CMK (cell line): Measurements from ENCODE around the gene SNAPC4.

Experiments
- DNase-seq: peaks from one replicate; pipeline ENCODE4 v3.0.0-alpha.2; 2010; ENCODE audit warnings: low read depth

SNAPC4 gene

GRCh38 chr9:136389396-136389795, 10.6 kb downstream of the SNAPC4 start:
- no peak for DNase-seq

GRCh38 chr9:136387217-136387616, 12.8 kb downstream of the SNAPC4 start:
- DNase-seq = no peak

GRCh38 chr9:136386018-136386417, 14.0 kb downstream of the SNAPC4 start:
- no peak for DNase-seq

GRCh38 chr9:136385015-136385414, 15.0 kb downstream of the SNAPC4 start:
- no peak for DNase-seq

- no peak for DNase-seq
Measured at GRCh38 chr9:136383436-136383835, 16.5 kb downstream of the SNAPC4 start.

GRCh38 chr9:136381966-136382513, 17.9 kb downstream of the SNAPC4 start:
- DNase-seq = no peak

- DNase-seq = no peak
Measured at GRCh38 chr9:136381311-136381710, 18.7 kb downstream of the SNAPC4 start.

GRCh38 chr9:136380381-136380780, 19.6 kb downstream of the SNAPC4 start:
- no peak for DNase-seq

- DNase-seq = no peak
Measured at GRCh38 chr9:136379891-136380290, 20.1 kb downstream of the SNAPC4 start.

GRCh38 chr9:136379401-136379800, 20.6 kb downstream of the SNAPC4 start:
- no peak for DNase-seq

- DNase-seq = no peak
Measured at GRCh38 chr9:136379003-136379287, 21.0 kb downstream of the SNAPC4 start.

GRCh38 chr9:136378170-136379002, 21.6 kb downstream of the SNAPC4 start:
- DNase-seq = no peak

- no peak for DNase-seq
Measured at GRCh38 chr9:136377341-136378169, 22.4 kb downstream of the SNAPC4 start.

- no peak for DNase-seq
Measured at GRCh38 chr9:136376457-136376856, 23.5 kb downstream of the SNAPC4 start.

GRCh38 chr9:136375096-136375495, 24.9 kb downstream of the SNAPC4 start:
- no peak for DNase-seq

GRCh38 chr9:136374183-136374575, 25.8 kb downstream of the SNAPC4 start:
- DNase-seq = no peak

- DNase-seq = peak; percentile 82
Measured at GRCh38 chr9:136373300-136374182, 26.4 kb downstream of the SNAPC4 start, which contains the start of gene CARD9. CARD9 (minus strand) TSS chr9:136373669; CDS start chr9:136372078, 1,591 bp downstream.

GRCh38 chr9:136372561-136373299, 27.2 kb downstream of the SNAPC4 start:
- DNase-seq = peak; percentile 69

GRCh38 chr9:136372006-136372405, 28.0 kb downstream of the SNAPC4 start:
- no peak for DNase-seq

GRCh38 chr9:136371533-136371880, 28.5 kb downstream of the SNAPC4 start:
- DNase-seq = no peak
